Retina (tissue), 1 donor: ENCODE data around the gene AIF1.
A peak's percentile ranks its signal among the peaks of the same experiment; 100 is the strongest.

Experiments
- DNase-seq: peaks from one replicate; pipeline ENCODE4 v3.0.0-alpha.2; 2016

Gene AIF1

DNA sequence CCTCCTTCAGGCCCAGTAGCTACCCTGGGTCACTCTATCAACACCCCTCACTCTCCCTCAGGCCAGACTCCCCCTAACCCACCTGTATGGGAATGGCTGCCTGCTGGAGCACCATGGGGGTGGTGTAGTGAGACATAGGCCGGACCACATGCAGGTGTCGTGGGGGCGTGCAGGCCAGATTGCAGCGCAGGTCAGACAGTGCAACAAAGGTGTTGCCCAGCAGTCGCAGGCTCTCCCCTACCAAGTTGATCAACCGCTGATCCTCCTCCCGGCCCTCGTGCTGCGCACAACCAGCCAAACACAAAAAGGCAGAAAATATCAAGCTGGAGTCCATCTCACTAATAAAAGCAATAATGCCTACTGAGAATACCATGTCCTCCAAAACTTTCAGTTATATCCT, 30.3 kb downstream of the AIF1 start:
- DNase-seq, result no peak

DNA sequence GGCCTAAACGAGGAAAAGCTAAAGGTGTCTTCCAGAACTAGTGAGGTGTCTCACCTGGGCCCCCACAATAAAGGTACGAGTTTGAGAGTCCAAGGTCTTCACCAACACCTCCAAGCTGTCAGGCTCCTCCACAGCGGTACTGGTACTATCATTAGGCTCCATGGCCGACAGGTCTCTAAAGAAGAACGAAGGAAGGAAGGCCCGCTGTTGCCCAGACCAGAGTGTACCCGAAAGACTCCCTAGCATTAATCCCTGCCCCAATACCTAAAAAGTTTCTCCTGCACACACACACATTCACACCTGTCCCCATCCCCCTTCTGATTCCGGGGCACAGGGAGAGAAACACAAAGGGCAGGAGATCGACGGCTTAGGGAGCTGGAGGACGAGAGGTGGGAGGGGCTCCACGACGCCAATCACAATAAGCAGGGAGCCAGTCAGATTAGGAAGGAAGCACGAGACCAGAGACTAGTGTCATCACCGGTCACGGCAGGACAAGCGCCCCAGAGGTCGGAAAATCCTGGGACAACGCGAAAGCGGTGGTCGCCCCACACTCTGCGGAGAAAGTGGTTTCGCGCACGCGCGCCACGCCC, 36.7 kb downstream of the AIF1 start:
- DNase-seq, result no peak

DNA sequence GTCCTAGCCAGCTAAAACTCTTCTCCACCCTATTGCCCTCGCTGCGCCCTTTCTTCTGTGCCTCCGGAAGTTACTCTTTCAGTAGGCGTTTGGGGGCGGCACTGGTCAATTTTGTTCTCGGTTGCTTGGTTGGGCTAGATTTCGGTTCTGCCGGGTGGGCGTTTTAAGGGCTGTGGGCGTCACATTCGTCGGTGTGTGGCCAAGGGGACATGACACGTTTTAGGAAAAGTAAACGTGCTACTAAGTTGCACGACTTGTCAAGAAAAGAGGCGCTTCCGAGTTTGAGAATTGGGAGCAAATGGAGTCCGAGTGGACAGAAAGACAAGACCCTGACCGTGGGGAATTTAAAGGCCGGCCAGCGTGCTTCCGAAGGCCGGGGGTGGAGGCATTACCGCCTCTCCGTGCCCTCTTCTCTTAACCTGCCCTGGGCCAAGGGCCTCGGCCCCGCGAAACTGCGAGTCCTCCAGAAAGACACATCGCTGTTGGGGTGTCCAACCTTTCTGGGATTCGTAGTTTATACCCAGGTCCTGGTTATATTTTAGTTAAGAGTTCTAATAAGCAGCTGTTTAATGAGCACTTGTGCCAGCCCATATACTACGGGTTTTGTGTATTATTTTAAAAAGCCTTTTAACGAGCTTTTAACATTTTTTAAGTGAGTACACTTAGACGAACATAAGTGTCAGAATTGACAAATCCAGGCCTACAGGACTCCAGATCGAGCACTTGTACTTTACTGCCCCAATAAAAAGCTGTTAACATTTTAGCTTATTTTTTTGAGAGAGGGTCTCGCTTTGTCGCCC, 38.1 kb downstream of the AIF1 start:
- DNase-seq, result peak; percentile 100

DNA sequence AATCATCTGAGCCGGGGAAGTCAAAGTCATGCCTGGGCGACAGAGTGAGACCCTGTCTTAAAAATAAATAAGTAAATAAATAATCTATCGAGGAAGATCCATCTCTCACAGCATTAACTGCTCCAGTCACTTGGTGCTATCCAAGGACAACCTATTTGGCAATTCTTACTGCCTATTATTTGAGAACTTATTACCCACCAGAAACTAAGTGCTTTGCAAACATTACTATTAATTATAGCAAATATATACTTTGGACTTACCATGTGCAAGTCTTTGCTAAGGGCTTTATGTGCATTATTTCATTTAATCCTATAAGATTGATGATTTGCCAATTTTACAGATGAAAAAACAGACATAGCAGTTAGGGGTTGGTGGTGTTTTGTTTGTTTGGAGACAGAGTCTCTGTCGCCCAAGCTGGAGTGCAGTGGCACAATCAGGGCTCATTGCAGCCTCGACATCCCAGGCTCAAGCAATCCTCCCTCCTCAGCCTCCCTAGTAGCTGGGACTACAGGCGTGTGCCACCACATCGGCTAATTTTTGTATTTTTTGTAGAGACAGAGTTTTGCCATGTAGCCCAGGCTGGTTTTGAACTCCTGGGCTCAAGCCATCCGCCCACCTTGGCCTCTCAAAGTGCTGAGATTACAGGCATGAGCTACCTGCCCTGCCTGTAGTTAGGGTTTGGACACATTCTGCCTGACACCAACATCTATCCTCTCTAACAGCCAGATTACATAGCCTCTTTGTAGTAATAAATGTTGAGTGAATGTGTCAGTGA, 39.7 kb downstream of the AIF1 start:
- no peak for DNase-seq

DNA sequence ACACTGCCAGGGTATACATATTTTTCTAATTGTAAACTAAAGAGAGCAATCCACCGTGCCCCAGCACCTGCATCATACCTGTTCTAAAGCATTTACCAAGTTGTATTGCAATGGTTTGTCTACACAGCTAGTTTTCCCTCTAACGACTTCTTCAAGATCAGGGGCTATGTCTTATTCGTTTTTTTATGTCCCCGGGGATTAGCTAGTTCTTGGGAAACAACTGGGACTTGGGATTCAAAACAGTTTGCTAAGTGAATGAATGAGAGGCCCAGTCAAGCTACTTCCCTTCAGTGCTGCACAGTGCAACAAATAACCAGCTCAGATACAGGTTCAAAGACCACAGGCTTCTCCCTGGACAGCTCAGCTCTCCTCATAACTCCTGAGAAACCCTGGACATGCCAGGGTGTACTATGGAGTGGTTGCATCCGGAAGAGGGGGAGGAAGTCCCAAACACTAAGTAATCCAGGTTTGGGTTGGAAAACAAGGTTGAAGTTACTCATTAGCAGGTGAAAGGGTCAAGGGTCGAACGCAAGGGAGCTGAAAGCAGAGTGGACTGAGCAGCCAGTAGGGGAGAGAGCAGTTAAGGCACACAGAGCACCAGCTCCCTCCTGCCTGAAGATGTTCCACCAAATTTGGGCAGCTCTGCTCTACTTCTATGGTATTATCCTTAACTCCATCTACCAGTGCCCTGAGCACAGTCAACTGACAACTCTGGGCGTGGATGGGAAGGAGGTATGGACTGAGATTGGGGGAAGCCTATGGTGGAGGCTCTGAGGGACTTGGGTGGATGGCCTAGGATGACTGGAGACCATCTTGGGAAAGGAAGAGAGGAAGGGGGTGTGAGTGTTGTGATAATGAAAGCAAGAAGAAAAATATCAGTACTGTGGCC, 40.6 kb downstream of the AIF1 start, which contains the start of gene APOM:
Gene APOM, plus strand, starts transcription at position 546 of the 889 bp plus-strand sequence. Its CDS starts 73 bp downstream, at position 619.
- DNase-seq, result no peak

DNA sequence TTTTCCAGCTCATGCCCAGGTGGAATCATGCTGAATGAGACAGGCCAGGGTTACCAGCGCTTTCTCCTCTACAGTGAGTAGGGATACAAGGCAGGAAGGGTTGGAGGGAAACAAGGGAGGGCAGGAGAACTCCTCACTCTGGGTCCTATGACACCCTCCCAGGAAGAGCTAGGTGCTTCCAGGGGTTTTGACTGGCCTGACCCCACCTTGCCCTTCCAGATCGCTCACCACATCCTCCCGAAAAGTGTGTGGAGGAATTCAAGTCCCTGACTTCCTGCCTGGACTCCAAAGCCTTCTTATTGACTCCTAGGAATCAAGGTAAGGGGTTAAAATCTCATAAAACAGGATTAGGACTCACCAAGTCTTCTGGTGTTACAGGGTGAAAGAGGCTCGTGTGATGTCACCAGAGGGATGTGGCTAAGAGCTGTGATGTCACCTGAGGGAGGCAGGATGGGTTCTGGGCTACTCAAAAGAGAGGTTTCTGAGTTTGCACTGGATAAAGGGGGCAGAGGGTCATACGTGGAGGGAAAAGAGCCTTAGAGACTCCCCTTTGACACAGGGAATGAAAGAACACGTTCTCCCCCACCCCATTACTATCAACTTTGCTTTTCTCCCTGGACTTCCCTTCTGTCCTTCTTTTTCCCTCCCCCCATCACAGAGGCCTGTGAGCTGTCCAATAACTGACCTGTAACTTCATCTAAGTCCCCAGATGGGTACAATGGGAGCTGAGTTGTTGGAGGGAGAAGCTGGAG, 42.5 kb downstream of the AIF1 start:
- no peak for DNase-seq

DNA sequence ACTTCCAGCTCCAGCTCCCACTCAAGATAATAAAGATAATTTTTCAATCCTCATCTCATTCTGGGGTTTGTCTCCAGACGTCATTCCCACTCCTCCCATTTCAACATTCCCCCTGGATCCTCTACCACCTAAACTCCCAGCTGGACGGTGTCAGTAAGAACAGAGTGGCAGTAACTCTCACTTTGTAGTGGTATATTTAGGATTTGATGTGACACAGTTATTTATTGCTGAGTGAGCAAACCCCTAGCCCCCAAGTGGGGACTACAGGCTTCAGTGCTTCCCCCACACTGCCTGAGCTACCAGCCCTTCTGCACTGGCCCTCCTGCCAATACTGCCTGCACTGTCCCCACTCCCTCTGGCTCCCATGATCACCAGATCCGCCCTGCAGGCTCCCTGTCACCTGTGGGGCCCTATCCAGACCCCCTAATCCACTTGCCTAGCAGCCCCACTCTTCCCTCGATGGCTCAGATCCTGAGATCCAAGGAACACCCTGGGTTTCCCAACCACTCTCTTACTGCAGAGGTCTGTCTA, 43.2 kb downstream of the AIF1 start:
- DNase-seq, result no peak

DNA sequence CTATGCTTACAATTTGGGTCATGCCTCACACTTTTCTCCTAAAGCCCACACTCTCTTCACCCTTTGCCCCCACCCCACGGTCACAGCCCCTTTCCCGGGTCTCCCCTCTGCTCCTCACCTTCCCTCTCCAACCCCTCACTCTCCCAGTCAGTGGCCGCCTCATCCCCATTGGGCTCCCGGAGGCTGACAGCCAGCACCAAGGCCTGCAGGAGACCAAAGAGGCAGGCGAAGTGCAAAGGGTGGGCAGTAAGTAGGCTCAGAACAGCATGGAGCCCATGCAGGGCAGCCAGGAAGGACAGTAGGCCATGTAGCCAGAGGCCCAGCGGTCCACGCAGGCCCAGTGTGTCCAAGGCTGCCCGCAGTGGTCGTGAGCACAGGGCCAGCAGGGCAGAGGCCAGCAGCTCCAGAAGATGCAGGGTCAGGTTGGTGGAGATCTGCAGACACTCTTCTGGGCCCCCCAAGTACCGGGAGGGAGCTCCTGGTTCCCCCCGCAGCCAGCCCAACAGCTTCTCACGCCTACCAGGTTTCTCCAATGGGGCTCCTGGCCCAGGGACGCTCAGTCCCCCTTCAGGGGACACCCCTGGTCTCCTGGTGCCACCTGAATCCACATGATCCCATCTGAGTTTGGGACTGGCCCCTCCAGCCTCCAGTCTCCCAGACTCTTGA, 44.1 kb downstream of the AIF1 start:
- no peak for DNase-seq

DNA sequence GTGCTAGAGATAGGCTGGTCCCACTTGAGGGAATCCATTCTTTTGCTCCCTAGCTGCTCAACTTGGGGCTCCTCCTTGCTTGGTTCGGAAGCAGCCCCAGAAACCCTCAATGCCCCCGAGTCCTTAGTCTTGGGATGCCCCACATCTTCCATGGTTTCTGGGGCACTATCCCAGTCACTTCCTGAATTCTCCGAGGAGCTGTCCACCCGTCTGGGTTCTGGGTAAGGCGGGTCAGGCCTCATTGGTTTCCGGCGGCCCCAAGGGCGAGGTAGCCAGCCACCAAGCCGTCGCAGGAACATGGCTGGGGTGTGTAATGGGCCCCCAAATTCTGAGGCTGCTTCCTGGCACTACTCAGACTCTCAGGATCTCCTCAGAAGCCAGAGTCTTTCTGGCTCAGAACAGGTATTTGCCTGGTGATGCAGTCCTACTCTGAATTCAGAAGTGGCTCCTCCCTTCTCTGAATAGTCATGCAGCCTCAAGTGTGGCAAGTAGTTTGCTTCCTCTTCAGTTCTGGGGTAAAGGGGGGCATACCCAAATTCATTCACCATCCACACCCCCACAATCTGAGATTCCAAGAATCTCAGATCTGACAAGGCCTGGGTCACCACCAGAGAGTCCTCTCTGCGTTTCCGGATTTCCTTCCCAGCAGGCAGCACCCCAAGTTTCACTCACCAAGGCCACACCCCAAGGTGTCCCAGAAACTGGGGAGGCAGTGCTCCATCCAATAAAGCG, 44.8 kb downstream of the AIF1 start:
- no peak for DNase-seq

DNA sequence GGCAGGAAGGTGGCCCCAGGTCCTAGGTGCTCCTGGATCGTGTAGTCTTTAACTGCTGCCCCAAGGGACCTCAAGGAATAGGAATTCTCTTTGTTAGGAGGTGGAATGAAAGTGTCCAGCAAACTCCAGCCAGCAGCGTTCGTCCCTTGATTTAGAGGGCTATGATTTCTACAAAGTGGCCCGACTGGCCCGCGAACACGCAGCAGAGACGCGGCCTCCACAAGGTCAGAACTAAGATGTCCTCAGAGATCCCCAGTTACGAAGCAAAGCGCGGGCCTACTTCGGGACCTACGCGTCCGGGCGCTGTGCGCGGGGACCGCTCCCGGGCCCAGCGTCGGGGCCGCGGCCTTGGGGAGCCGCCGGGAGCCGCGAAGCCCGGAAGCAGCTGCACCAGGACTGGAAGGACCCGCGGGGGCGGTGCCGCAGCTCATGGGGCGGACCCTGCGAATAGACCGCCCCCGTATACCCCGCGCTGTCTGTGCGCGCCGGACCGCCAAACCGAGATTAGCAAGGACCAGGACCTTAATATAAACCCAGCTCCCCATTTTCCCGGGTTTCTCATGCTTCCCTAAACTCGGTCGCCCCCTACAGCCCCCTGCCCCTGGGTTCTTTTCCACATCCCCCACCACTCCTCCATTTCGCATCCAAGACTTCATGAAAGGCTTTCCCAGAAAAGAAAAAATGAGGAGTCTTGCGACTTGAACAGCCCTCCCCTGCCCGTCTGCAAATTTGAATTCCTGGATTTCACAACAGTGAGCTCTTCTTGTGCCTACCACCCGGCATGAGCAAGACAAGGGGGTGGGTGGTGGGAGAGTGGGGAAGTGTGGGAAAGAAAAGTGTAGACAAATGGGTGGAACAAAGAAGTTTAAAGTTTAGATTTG, 45.6 kb downstream of the AIF1 start, which contains the start of gene C6orf47:
Gene C6orf47, minus strand, starts transcription at position 398 of the 881 bp plus-strand sequence. CDS start 831 bp downstream, outside the sequence.
- DNase-seq, result peak; percentile 87

DNA sequence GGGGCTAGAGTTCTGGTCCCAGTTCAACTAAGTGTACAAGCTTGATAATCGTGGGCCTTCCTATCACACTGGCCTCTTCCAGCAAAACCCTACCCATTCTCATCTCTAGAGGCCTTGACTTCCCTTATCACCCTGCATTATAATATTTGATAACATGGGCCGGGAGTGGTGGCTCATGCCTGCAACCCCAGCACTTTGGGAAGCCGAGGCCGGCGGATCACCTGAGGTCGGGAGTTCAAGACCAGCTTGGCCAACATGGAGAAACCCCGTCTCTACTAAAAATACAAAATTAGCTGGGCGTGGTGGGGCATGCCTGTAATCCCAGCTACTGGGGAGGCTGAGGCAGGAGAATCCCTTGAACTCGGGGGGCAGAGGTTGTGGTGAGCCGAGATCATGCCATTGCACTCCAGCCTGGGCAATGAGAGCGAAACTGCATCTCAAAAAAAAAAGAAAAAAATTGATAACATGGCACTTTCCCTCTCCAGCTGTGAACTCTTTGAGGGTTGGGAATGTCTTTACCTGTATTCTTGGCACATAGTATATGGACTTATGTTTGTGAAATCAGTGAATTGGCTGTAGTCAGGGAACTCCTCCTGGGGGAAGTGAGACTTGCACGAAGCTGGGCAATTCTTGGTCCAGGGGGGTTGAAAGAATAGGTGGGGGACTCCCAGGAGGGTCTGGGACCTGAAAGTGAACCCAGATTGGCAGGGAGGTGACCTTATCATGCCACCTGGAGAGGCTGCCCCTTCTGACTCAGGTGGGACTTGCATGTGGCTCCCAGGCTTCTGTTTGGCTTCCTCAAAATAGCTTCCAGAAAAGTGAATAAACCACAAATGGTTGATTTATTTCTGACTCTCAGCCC, 46.5 kb downstream of the AIF1 start:
- DNase-seq, result no peak

DNA sequence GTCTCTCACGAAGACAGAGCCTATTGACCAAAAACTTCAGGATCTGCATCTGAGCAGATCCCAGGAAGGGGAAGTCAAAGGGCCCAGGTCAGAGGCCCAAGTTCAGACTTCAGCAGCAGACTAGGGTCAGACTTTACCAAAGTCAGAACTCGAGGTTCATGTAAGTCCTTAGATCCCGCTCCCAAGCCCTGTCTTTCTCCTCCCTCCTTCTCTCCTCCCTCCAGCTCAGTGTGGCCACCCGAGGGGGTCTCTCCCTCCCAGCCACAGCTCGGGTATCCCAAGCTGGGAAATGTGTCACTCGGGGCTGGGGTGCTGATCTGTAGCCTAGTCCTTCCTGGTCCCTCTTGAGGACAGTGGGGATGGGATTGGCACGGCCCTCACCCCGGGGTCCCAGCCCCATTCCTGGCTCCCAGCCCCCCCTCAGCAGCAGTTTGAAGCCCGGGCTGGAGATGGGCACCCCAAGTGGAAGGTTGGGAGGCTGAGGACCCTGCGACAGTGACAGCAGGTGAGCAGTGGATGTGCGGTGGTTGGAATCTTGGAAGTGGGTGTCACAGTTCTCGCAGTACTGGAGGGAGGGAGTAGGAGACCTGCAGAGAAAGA, 47.2 kb downstream of the AIF1 start:
- DNase-seq, result no peak

DNA sequence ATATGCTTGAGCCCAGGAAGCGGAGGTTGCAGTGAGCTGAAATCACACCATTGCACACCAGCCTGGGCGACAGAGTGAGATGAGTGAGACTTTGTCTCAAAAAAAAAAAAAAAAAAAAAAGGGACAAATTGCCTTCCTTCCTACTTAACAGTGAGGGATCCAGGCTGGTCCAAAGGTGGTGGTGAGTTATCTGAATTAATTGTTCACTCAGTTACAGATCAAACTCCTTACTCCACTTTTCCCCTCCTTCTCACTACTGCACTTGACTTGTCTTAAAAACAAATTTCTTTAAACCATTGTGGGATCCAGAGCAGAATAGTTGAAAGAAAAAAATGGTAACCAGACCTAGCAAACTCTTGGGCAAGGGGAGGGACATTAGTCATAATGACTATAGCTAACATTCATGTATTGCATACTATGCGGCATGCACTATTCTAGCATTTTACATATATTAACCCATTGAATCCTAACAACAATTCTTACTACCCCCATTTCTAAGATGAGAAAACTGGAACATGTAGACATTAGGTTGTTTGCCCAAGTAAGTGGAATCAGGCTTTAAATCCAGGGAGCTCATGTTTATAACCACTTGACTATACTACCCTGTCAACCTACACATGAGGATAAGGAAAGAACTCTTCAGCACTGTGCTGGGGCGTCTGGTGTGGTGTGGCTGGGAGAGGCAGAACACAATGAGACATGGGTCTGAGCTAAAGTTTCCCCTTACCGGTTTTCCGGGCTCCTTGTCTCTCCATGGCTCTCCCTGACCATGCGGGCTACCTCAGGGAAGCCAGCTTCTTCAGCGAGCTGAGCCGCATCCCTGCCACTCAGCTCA, 48.3 kb downstream of the AIF1 start:
- no peak for DNase-seq

DNA sequence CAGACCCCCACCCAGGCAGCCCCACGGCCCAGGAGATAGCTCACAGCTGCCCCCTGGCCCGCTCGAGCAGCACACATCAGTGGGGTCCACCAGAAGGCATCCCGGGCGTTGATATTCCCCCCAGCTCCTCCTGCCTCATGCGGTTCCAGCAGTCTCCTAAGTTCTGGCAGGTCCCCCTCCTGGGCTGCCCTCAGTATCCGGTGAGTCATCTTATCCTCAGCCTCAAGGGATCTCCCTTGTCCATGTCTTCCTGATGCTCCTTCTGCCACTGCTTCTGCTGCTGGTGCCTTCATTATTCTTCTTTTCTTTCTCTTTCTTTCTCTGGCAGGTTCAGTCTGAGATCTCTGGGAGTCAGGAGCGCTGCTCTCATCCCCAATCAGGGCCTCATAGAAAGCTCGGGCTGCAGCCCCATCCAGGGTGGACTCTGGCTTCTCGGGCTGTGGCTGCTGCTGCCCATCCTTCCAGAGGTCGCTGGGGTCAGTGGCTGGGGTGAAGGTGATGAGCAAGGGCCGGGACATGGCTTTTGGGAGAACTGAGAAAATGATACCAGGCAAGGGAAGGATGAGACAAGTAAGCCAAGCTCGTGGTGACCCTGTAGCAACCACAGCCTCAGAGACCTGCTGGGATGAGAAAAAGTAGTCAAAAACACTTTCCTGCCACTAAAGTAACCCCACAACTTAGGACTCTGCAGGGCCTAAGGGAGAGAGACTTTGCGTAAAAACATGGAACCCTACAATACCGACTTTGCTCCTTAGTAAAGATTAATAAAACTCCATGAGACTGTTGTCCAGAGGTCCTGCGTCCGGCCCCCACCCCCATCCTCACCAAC, 49.1 kb downstream of the AIF1 start:
- peak; percentile 22 for DNase-seq

DNA sequence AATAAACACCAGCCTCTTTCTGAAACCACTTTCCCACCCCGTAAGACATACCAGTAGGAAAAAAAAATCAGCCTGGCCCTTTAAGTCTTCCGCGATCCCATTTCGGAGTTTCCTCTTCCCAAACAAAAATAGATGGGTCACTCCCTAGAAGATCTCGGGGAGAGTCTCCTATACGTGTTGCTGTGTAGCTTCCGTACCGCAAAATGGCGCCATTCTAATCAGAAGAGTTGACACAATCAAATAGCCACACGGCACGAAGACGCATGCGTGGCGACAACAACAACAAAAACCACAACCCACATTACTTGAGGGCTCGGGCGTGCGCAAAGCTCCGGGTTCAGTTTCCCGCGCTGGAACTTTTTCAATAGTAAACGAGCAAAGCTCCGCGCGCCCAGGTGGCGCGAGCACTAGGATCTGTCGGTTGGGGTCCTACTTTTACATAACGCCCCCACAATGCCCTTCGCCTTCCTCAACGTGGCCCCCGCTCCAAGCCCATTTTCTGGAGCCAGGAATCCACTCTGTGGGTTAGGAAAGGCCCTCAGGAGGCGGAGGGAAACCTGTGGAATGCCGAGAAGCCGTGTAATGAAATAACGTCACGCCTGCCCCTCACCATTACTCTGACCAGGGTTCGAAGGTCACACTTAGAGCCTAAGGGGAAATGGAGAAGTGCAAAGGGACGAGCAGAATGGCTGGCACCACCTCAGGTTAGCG, 49.9 kb downstream of the AIF1 start, which contains the start of gene GPANK1:
Gene GPANK1, minus strand, starts transcription at position 208 of the 711 bp plus-strand sequence. CDS start 519 bp downstream, outside the sequence.
- peak; percentile 92 for DNase-seq
